Left lobe of liver (tissue), 2 donors: ENCODE measurements around the gene LINGO1. TPM values are rescaled to one million over a fixed set of nuclear protein-coding genes. Genes with fewer than 3 reads are reported as not detected.
A peak's percentile ranks its signal among the peaks of the same experiment; 100 is the strongest.

Source experiments
- ATAC-seq: fragments of 200-7000 bp; cut with Tn5 transposase; one replicate; pipeline ENCODE4 v1.9.1; 2020; ENCODE audit warnings: mild to moderate bottlenecking, moderate library complexity
- DNase-seq: peaks from one replicate; pipeline ENCODE4 v3.0.0-alpha.2; 2020; ENCODE audit warnings: low spot score
- total RNA-seq: library from RNA; stranded (reverse); gene quantifications from one replicate; pipeline ENCODE4 v1.2.1, GENCODE V29; 2021
- donor health status: DM: no; HTN: no; CAD: no; lungs with moderate emphysema.
- donor health status: DM: no; HTN: yes; CAD: no.

The LINGO1 gene
- total RNA-seq, 1 donor from 2014 or later, result 0.86 TPM

DNA sequence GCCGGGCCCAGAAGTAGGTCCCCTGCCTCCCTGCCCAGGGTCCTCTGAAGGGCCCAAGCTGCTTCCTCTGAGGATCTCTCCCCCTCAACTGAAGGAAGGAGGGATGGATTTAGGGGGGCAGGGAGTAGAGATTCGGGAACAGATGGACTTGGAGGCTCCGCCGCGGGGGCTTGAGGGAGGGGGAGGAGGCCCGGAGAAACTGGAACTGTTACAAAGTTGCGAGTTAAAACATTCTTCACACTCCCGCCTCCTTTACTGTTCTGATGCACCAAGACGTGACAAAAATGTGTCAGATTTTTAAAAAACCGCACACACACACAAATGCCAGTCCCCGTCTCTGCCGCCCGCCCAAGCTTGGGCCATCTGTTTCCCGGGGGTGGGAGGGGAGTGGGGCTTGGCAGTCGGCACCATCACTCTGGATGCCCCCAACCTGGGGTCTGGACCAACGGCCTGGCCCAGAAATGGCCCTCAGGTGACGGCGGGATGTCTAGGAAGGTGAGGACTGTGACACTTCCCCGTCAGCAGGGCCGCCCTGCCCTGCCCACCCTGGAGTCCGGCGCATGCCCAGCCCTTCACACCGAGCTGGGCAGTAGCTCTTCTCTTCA, 25.0 kb upstream of the LINGO1 start:
- ATAC-seq (no peak), DNase-seq (no peak)

DNA sequence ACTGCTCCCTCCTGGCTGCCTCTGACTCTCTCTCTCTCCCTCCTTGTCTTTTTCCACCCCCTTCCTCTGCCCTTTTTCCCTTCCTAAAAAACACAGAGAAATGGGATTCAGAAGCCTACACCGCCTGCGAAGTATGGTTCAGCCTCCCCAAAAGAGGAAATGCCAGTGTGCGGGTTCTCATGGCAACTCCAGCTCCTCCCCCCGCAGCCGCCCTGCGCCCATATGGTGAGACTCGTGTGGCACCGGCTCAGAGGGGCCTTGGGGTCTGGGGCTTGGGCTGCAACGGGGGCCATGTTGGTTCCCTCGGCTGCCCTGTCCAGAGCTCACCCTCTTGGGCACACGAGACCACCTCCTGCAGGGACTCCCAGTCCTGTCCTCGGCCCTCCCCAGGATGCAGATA, 23.6 kb upstream of the LINGO1 start:
- ATAC-seq (no peak), DNase-seq (no peak)

DNA sequence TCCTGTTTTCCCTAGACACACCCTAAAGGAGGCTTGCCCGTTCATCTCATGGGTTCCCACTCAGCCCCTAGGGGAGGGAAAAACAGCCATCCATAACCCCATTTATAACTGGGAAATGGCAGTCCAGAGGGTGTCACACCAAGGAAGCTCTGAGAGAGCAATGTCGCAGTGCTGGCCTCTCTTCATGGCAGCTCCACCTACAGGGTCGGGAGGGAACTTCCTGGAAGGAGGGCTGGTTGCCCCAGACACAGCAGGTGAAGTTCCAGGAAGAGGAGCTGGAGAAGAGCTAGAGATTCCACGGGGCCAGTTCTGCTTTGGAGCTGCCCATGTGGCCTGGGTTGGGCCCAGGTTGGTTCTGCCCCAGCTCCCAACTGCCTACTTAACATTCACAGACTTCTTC, 22.3 kb upstream of the LINGO1 start:
- DNase-seq (no peak), ATAC-seq (peak; percentile 32)

DNA sequence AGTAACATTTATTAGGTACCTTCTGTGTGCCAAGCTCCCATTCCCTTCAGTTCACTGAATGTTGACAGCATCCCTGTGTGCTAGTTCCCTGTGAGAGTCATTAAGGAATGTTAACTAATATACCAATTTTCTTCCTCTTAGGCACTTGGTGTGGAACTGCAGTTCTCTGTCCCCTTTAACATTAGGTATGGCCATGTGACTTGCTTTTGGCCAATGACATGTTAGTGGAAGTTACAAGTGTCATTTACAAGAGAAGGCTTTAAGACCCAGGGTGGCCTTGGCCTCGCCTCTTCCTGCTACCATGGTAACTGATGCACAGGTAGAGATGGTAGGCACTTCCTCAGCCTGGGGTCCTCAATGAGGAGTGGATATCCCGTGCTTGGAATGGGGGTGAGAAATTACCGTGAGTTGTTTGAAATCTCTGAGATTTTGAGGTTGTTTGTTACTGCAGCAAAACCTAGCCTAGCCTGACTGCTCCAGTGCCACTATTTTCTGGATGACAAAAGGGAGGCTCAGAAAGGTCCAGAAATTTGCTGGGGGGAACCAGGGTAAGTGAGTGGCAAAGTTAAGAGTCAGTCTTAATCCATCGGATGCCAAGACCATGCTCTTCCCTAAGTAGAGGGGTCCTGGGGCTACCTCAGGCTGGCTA, 21.2 kb upstream of the LINGO1 start:
- ATAC-seq (no peak), DNase-seq (no peak)

DNA sequence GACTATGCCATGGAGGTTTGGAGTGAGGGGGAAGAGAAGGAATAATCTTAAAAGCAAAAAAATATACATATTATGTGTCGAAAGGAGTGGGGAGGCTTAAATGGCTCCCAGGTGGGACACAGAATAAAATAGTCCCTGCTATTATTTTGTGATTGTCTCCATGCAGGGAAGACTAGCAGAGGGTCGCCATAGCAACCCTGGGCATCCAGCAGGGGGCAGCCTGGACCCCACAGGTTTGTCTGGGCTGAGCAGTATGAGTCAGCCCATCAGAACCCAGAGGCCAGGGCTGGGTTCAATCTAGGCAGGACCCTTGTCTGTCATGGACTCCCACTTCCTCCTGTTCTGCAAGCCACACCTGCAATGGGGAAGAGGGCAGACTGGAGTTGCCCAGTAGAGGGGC, 17.6 kb upstream of the LINGO1 start:
- DNase-seq (no peak), ATAC-seq (no peak)

DNA sequence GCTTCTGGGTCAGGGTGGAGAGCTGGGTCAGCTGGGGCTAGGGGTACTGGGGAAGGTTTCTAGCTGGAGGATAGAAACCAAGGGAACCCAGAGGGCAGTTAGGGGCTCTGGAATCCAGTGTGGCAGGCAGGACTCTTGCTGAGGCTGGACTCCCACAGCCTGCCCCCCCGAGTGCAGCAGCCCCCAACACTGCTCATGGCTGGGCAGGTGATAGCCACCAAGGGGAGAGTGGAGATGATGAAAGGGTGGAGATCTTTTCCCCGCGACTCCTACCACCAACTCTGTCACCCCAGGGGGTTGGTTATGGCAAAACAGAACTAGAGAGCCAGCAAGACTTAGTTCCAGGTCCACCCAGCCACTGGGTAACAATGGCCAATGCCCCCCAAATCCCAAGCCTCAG, 16.9 kb upstream of the LINGO1 start:
- ATAC-seq, result no peak
- DNase-seq, result no peak

DNA sequence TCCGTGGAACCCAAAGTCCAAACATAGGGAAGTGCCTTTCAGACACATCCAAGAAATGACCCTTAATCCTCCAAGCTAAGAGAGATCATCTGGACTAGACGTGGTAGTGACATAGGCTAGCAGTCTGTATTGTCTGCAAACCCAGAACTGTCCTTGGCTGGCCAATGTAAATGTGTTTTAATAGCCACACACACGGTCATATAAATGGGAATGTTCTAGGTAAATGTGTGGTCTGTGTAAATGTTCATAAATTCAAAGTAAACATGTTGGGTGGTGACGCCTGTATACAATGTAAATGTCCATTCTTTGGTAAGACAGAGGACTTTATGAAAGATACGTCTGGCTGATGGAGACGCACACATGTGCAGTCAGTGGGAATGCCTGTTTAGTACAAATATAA, 16.3 kb upstream of the LINGO1 start:
- ATAC-seq, result no peak
- DNase-seq, result no peak

DNA sequence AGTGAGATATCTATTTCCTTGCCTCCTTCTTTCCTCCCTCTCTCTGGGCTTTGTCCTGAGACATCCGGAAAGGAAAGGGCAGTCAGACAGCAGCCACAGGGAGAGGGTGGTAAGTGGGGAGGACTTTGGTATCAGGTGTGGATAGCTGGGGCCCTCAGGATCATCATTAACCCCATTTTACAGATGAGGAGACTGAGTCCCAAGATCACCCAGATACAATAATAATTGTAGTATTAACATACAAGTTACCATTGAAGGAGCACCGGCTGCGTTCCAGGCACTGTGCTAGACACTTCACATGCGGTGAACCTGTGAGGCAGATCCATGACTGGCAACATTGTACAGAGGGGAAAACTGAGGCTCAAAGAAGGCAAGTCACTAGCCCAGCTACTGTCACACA, 15.2 kb upstream of the LINGO1 start:
- DNase-seq (no peak), ATAC-seq (no peak)

DNA sequence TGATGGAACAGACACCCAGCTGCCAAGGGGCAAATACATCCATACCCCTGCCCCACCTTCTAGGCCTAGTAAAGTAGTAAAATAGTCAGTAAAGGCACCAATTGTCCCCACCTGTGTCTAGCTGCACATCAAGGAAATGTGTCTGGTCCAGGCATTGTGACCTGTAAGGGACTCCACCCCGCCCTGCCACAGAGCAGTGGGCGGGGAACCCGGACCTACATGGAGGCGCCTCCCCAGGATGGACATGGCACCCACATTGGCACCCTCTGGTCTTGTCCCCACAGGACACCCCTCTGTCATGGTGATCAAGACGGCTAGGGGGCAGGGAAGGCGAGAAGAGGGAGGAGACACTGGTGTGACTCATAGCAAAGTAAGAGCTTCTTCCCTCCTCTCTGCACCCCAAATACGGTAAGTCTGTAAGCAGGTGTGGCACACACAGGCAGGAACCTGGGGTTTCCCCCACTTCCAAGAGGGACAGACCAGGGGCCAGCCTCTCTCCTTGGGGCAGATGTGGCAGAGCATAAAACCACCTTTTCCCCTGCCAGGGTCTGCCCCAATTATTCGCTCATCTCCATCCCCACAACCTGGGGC, 13.5 kb upstream of the LINGO1 start:
- DNase-seq, result no peak
- no peak for ATAC-seq

DNA sequence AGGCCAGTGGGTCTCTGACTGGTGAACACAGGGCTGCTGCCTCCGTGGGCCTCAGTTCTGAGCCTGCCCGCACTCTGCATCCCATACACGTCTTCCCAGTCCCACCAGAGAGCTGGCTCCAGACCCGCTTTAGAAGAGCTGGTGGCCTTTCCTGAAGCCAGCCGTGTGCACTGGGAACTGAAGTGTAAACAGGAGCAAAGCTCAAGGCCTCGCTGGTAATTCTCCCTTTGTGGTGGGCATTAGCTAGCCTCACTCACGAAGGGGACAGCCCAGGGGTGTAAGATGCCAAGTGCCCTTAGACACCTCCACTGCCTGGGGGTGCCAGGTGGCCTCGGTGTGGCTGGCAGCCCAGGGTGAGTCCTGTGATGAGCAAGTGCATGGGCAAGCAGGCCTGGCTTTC, 12.9 kb upstream of the LINGO1 start:
- ATAC-seq (peak; percentile 13), DNase-seq (no peak)

DNA sequence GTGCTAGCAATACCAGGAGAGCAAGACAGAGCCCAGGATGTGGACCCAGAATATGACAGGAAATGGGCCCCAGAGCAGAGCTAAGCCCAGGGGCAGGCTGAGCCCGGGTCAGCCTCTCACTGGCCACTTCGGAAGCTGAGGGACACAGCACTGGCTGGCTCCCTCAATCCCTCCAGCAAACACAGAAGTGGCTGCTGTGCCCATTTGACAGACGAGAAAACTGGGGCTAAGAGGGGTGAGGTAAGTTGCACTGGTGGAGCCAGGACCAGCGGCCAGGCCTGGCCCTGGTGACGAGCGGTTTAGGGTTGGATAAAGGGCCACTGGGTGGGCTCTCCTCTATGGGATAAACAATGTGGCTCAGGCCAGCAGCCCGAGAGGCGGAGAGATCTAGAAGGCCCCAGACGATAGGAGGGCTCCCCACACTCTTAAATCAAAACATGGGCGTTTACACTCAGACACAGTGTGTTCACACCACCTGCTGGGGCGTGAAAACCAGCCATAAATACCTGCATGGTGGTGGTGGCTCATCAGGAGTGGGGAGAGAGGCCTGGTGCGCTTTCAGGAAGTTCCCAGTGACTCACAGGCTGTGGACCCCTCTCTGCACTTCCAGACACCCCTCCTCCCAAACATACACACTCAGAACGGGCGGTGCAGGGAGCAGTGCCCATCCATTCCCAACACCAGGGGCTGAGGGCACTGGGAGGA, 12.0 kb upstream of the LINGO1 start:
- ATAC-seq (no peak), DNase-seq (no peak)

DNA sequence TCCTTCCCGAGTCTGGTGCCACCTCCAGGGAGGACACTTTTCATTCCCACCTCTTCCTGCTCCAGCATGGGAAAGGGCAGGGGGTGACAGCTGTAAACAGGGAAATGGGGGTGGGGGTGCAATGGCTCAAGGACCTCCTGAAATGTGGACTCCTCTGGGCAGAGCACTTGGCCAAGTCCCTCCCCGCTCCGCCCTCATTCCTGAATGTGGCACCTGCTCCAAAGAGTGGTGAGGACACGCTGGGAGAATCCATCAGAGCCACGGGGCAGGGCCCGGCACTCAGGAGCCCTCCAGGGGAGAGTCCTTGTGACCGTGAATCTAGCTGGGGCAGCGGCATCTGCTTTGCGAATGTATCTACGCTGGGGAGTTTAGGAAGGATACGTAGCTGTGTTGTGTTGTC, 11.1 kb upstream of the LINGO1 start:
- DNase-seq (no peak), ATAC-seq (no peak)

DNA sequence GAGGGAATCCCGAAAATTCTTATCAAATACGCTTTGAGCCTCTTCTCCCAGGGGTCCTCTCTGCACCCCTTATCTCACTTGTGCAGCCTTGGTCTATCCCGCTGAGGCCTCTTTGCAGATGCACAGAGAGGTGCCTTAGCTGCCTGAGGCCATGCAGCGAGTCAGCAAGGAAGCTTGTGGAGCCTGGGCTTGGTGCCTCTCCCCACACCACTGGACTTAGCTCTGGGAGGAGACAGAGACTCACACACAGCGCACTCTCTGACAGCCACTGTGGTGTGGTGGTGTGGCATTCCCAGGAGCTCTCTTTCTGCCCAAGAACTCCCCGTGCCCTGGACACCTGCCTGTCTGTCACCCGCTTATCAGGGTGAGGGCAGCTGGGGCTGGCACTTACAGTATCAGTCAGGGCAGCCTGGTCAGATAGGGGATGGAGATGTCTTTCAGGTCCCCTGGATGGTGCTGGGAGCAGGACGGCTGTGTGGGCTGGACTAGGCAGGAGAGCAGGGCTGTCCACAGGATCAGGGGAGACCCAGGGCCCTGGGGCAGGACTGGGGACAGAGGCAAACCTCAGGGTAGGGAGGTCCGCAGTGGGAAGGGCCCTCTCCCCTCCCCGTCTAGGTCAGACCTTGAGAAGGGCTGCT, 10.2 kb upstream of the LINGO1 start:
- DNase-seq (no peak), ATAC-seq (peak; percentile 40)

DNA sequence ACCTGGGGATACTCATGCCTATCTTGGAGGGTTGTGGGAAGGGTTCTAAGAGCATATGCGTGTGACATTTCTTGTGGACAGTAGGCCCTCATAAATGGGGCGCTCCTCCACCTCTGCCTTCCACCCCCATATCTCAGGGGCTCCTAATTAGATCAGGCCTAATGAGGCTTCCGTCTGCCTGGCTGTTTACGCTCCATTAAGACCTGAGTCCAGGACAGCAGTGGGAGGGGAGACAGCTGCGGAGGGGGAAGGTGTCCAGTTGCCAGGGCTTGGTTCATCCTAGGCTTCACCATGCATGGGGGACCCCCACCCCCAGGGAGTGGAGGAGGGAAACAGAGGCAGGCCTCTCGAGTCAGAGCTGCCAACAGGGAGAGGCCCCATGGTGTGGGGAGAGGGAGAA, 9.3 kb upstream of the LINGO1 start:
- DNase-seq, result no peak
- no peak for ATAC-seq

DNA sequence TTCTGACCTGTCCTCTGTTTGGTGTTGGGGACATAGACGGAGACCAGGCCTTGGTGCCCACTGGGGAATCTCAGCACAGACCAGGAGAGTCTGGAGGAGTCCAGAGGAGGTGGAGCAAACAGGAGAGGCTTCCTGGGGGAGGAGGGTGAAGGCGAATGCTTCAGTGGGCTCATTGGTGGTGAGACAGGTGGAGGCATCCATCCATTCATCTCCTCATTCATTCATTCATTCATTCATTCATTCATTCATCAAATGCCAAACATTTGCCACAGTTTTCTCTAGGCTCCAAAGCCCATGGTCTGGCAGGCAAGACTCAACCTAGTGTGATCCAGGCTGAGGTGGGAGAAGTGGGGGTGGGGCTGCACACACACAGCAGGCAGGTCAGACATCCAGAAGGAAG, 7.9 kb upstream of the LINGO1 start:
- ATAC-seq (no peak), DNase-seq (no peak)

DNA sequence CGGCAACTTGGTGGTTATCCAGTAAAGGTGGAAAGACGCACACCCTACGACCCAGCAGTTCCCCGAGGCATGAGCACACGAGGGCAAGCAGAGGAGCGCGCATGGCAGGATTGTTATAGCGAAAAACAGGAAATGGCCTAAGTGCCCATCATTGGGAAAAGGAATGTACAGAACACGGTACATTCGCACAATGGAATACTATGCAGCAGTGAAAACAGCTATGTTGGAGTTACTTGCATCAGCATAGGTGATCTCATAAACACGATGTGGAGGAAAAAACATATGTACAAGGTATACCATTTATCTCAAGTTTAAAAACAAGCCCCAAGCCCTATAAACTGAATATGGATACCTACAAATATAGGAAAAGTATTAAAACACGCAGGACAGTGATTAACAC, 6.7 kb upstream of the LINGO1 start:
- no peak for ATAC-seq
- no peak for DNase-seq

DNA sequence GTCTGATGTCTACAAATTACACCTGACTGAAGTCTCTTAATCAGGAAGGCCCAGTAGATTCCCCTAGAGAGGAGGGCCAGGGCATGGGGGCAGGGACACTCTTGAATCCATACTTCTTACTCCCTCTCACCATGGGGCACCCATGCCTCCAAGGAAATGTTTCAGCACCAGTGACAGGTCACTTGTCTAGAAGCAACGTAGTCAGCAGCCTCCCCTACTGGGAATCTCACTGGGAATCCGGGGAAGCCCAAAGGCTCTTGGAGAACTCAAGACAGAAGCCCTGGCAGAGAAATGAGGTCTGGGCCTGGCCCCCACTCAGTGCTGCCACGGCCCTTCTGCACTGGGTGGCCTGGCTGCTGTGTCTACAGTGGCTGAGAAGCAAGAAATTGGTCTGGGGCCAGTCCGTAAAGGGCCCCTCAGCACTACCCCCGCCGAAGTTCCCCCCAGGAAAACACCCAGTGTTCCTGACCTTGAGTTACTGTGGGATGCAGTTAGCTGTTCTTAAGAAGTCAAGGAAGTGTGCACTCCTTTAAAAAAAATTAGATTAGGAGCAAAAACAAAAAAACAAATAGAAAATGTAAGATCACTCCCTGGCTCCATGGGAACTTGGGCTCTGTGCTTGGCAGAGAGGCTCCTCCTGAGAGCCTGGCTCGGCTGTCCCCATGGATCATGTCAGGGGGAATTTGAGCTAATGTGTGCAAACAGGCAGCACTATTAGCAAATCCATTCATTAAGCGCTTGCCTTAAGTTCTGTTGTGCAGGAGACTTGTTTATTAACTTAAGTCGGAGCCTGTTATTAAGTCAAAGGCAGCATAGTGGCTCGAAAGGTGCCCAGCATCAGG, 5.4 kb upstream of the LINGO1 start:
- no peak for ATAC-seq

DNA sequence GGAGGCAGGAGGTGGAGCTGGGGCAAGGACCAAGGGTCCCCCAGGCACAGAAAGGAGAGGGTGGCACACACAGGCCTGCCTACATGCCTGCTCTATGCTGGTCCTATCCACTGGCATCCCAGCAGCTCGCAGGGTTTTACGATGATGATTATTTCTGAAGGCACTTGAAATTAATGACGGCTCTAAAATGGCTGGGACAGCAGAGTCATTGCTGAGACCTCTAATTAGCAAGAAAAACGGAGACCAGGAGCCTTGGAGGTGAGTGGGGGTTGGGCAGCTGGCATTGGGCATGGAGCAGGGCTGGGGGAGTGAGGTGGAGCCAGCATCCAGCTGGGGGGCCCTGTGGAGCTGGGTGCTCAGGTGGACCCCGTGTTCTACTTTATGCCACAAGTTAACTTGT, 3.5 kb upstream of the LINGO1 start:
- ATAC-seq (no peak), DNase-seq (no peak)

More for the DNA sequence above, 5.4 kb upstream of the LINGO1 start:
- no peak for DNase-seq

DNA sequence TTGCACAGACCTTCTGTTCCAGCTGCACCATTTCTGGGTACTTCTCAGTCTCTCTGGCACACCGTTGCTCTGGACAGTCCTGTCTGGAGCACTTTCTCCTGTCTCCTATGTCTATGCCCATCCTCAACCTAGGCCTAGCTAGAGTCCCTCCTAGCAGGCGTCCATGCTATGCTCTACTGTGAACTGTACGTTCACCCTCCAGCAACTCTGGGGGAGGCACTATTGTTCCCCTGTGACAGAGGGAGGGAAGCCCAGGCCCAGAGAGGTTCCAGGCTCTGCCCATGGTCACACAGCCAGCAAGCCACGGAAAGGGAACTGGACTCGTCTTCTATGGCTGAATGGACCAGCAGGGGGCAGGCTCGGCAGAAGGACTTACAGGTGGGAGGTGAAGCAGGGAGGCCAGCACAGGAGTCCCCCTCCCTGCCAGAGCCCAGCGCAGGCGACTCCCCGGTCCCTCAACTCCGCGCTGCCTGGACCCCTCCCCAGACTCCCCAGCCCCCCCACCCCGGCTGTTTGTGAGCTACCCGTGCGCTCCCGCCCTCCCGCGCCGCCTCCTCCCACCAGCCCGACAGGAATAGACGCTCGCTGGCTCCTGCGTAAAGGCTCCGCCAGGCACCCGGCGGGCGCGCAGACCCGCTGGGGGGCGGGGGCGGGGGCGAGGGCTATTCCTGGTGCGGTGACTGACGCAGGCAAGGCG, 1.7 kb upstream of the LINGO1 start:
- peak; percentile 32 for ATAC-seq
- DNase-seq, result no peak

DNA sequence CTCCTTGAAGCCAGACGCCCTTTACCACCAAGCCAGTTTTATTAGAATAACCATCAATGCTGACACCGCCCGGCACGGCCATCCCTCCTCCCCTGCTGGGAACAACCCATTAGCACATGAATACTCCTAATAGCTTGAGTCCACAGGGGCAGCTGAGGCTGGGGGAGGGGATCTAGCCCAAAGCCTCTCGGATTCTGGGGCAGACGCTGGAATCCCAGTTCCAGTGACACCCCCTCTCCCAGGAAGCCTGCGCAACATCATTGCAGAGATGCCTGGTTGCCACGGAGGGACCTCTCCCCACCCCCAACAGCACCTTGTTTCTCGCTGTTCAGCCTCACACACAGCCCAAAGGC, 1.2 kb upstream of the LINGO1 start:
- DNase-seq (no peak), ATAC-seq (no peak)
